Measurements from ENCODE around the gene LPO.

- TF ChIP-seq ESRRA (IDR thresholded peaks at IDR 0.05; ENCODE audit: low read length) (no peak), E2F4 (IDR thresholded peaks at IDR 0.05; ENCODE audit: low read depth, low read length) (no peak), SP1 (IDR thresholded peaks at IDR 0.05; ENCODE audit: low read depth, low read length) (no peak), CTCF (IDR thresholded peaks at IDR 0.05 in 2 of 3, conservative IDR thresholded peaks at IDR 0.05 in 1 of 3; ENCODE audit: control insufficient read depth in 2 of 3, extremely low read depth in 1 of 3, insufficient read depth in 1 of 3, low read depth in 3 of 3, low read length in 3 of 3) (no peak), BRCA1 (IDR thresholded peaks at IDR 0.05; ENCODE audit: low read depth, low read length) (no peak), TCF3 (IDR thresholded peaks at IDR 0.05; ENCODE audit: borderline replicate concordance, insufficient read depth, low read depth, low read length) (no peak), SIN3A (IDR thresholded peaks at IDR 0.05; ENCODE audit: low read depth, low read length) (no peak), POLR2AphosphoS5 (IDR thresholded peaks at IDR 0.05; ENCODE audit: low read length) (no peak), EZH2 (IDR thresholded peaks at IDR 0.05; ENCODE audit: borderline replicate concordance, control insufficient read depth, low read depth, low read length) (no peak), ZBED1 (IDR thresholded peaks at IDR 0.05; ENCODE audit: borderline replicate concordance) (no peak), RCOR1 (conservative IDR thresholded peaks at IDR 0.05; ENCODE audit: low read depth, low read length) (no peak)
These were observed 4.8 kb upstream of the LPO start for GRCh38 chr17:58233543-58233942.

All from GM12878 (cell line).